Smooth muscle cell (in vitro differentiated cells): ENCODE measurements around the gene POU1F1. TPM values are rescaled to one million over a fixed set of nuclear protein-coding genes. Genes with fewer than 3 reads are reported as not detected.
"Not testable (repeated sequence)": the region's sequence is repeated elsewhere in the genome, so short reads cannot be mapped to it uniquely, and the experiment has no call there.

Experiments
- DNase-seq: peaks from one replicate; lab custom pipeline; 2025; ENCODE audit not compliant: unreplicated experiment; lab: John Stamatoyannopoulos, UW
- H2AFZ ChIP-seq: fragments of 200-600 bp; sonication (generic); 2 replicates; pipeline ENCODE4 v1.6.0; 2016; ENCODE audit warnings: antibody characterized with exemption, low read depth, mild to moderate bottlenecking
- H3F3A ChIP-seq: fragments of 200-600 bp; sonication (generic); 2 replicates; pipeline ENCODE4 v1.6.0; 2017; ENCODE audit warnings: antibody characterized with exemption, low read depth
- H3K27ac ChIP-seq: fragments of 200-600 bp; sonication (generic); 2 replicates; pipeline ENCODE4 v1.5.1; 2016; ENCODE audit warnings: low read depth, mild to moderate bottlenecking
- H3K27me3 ChIP-seq: fragments of 200-600 bp; sonication (generic); 2 replicates; pipeline ENCODE4 v1.6.1; 2016; ENCODE audit warnings: low read depth, mild to moderate bottlenecking
- H3K36me3 ChIP-seq: fragments of 200-600 bp; sonication (generic); 2 replicates; pipeline ENCODE4 v1.5.1; 2016; ENCODE audit warnings: low read depth
- H3K4me1 ChIP-seq: fragments of 200-600 bp; sonication (generic); 2 replicates; pipeline ENCODE4 v1.5.1; 2016; ENCODE audit warnings: low read depth
- H3K4me2 ChIP-seq: fragments of 200-600 bp; sonication (generic); 2 replicates; pipeline ENCODE4 v1.6.0; 2016; ENCODE audit warnings: mild to moderate bottlenecking
- H3K4me3 ChIP-seq: fragments of 200-600 bp; sonication (generic); 2 replicates; pipeline ENCODE4 v1.5.1; 2016; ENCODE audit warnings: mild to moderate bottlenecking
- H3K79me2 ChIP-seq: fragments of 200-600 bp; sonication (generic); 2 replicates; pipeline ENCODE4 v1.6.0; 2016; ENCODE audit warnings: low read depth, mild to moderate bottlenecking
- H3K9ac ChIP-seq: fragments of 200-600 bp; sonication (generic); 2 replicates; pipeline ENCODE4 v1.6.0; 2016; ENCODE audit warnings: low read depth
- H3K9me3 ChIP-seq: fragments of 200-600 bp; sonication (generic); replicated peaks from 2 replicates; pipeline ENCODE4 v1.5.1; 2016; ENCODE audit warnings: low read depth
- H4K20me1 ChIP-seq: fragments of 200-600 bp; sonication (generic); 2 replicates; pipeline ENCODE4 v1.6.0; 2016; ENCODE audit warnings: low read depth
- WGBS: methylation state at CpG from one replicate; pipeline ENCODE4 v1.1.7; 2016; ENCODE audit warnings: low lambda C conversion rate; 5-methylcytosine and 5-hydroxymethylcytosine counted together
- polyA plus RNA-seq: library from polyadenylated mRNA; unstranded; fragments of >200 nt; fragmentation: Nextera tagmentation; extraction: Ambion mirVana; gene quantifications from 2 replicates; pipeline ENCODE4 v1.2.1, GENCODE V29; 2016
- total RNA-seq: library from RNA; depleted of rRNA; stranded (reverse); fragments of >200 nt; gene quantifications from 2 replicates; pipeline ENCODE4 v1.2.3, GENCODE V29; 2014
- TF ChIP-seq, protein P1 (sequence below): fragments of 200-600 bp; sonication (generic); IDR thresholded peaks from 2 replicates; pipeline ENCODE4 v1.5.1; 2017; ENCODE audit warnings: borderline replicate concordance, mild to moderate bottlenecking, antibody characterized with exemption; ENCODE audit not compliant: insufficient read depth, poor library complexity, severe bottlenecking

POU1F1 gene
- total and polyA plus RNA-seq, 2 experiments from 2014 or later, result not detected

DNA sequence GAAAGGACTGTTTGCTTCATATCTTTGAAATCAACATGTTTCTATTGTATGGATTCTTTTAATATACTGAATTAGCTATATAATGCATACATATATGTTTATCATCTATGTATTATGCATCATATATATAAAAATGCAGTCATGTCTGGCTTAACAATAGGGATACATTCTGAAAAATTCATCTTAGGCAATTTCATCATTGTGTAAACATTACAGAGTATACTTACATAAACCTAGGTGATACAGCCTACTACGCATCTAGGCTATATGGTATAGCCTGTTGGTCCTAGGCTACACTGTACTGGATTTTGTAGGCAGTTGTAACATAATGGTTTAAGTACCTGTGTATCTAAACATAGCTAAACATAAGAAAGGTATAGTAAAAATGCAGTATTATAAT is 27.6 kb downstream of the POU1F1 start:
- H3K4me3 ChIP-seq, result no peak overlapping the region
- H3K36me3 ChIP-seq, result peaks cover 25% of the 10 kb centered on the region
- peaks cover 33% of the 10 kb centered on the region for H4K20me1 ChIP-seq
- no peaks in the 10 kb centered on the region for H3F3A ChIP-seq
- H3K4me1 ChIP-seq, result no peaks in the 10 kb centered on the region
- no peak overlapping the region for H3K27ac ChIP-seq
- no peak overlapping the region for H2AFZ ChIP-seq
- WGBS, result 97% methylated on average over 1 of the region's 1 CpG
- no peak for DNase-seq
- no peaks in the 10 kb centered on the region for H3K27me3 ChIP-seq
- H3K4me2 ChIP-seq, result no peak overlapping the region
- H3K9ac ChIP-seq, result no peak overlapping the region
- H3K79me2 ChIP-seq, result peaks cover 5% of the 10 kb centered on the region
- TF ChIP-seq, protein P1, sequence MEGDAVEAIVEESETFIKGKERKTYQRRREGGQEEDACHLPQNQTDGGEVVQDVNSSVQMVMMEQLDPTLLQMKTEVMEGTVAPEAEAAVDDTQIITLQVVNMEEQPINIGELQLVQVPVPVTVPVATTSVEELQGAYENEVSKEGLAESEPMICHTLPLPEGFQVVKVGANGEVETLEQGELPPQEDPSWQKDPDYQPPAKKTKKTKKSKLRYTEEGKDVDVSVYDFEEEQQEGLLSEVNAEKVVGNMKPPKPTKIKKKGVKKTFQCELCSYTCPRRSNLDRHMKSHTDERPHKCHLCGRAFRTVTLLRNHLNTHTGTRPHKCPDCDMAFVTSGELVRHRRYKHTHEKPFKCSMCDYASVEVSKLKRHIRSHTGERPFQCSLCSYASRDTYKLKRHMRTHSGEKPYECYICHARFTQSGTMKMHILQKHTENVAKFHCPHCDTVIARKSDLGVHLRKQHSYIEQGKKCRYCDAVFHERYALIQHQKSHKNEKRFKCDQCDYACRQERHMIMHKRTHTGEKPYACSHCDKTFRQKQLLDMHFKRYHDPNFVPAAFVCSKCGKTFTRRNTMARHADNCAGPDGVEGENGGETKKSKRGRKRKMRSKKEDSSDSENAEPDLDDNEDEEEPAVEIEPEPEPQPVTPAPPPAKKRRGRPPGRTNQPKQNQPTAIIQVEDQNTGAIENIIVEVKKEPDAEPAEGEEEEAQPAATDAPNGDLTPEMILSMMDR, result no peak
- no peaks in the 10 kb centered on the region for H3K9me3 ChIP-seq

DNA sequence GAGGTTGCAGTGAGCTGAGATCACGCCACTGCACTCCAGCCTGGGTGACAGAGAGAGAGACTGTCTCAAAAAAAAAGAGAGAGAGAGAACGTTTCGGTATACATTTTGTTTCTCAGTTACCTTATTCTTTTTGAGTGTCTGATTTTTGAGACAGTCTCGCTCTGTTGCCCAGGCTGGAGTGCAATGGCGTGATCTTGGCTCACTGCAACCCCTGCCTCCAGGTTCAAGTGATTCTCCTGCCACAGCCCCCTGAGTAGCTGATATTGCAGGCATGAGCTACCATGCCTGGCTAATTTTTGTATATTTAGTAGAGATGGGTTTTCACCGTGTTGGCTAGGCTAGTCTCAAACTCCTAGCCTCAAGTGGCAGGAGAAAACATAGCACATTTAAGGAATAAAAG is 28.2 kb downstream of the POU1F1 start:
- not testable (repeated sequence) for H3K4me3 ChIP-seq, H3K27me3 ChIP-seq, H3K4me1 ChIP-seq, H2AFZ ChIP-seq, H3K27ac ChIP-seq, H3K9me3 ChIP-seq, DNase-seq, H3K4me2 ChIP-seq, H3F3A ChIP-seq, H3K9ac ChIP-seq
- peaks cover 20% of the 10 kb centered on the region for H3K36me3 ChIP-seq
- peaks cover 39% of the 10 kb centered on the region for H4K20me1 ChIP-seq
- peaks cover 11% of the 10 kb centered on the region for H3K79me2 ChIP-seq
- WGBS, result over 99% methylated on average over 6 of the region's 6 CpGs

DNA sequence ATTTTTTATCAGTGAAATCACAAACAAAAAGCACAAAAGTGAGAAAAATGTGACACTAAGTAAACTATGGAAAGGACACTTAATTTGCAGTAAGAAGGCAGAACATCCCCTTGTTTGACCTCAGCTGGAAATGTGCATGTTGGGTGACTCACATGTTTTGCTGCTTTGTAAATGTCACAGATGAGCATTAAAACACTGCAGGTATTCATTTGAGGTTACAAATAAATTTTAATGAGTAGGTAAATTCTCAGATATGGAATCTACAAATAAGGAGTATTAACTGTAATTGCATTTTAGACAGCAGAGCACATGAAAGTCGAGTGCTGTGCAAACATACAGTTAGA is 29.0 kb downstream of the POU1F1 start:
- TF ChIP-seq, protein P1, result no peak

DNA sequence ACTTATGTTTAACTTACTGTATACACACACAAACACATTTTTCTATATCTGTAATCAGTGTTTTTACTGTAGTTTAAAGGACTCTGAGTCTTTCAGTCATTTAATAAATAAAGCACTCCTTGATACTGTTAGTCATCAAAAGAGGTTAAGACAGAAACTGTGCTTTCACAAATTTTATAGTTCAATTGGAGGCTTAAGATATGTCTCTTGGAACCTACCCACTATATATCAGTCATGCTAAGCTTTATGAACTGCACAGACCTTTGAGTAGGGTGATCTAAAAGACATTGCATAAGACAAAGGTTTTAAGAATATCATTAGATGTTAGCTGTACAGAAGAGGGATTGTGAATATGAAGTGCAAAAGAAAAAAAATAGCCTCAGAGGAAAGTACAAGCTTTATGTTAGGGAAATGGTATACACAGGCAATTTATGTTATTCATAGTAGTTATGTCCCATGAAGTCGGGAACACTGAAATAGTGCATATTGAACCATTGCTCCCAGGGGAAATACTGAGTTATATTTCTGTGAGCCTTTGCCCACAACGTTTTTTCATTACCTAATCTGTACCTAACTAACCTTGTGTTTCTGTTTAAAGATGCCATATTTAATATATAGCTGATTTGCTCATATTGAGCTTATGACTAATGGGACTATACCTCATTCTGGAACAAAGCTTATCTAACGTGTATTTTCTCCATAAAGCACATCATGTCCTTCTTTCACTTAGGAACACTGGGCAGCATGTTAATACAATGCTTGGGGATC is 29.5 kb downstream of the POU1F1 start:
- Histone ChIP-seq H3F3A (no peaks in the 10 kb centered on the region), H3K4me2 (no peak overlapping the region), H3K9me3 (no peaks in the 10 kb centered on the region), H3K27ac (no peak overlapping the region), H3K9ac (no peak overlapping the region), H2AFZ (no peak overlapping the region), H4K20me1 (peaks cover 52% of the 10 kb centered on the region), H3K79me2 (peaks cover 23% of the 10 kb centered on the region), H3K4me1 (no peaks in the 10 kb centered on the region), H3K4me3 (no peak overlapping the region), H3K27me3 (no peaks in the 10 kb centered on the region), H3K36me3 (peaks cover 20% of the 10 kb centered on the region)
- TF ChIP-seq, protein P1, result no peak
- DNase-seq, result no peak
- WGBS, result 84% methylated on average over 3 of the region's 3 CpGs

More for the DNA sequence above, 29.0 kb downstream of the POU1F1 start:
- H3K4me1 ChIP-seq, result no peaks in the 10 kb centered on the region
- H4K20me1 ChIP-seq, result peaks cover 47% of the 10 kb centered on the region
- H3K79me2 ChIP-seq, result peaks cover 17% of the 10 kb centered on the region
- H3K4me3 ChIP-seq, result no peak overlapping the region
- 88% methylated on average over 1 of the region's 1 CpG for WGBS
- no peaks in the 10 kb centered on the region for H3K9me3 ChIP-seq
- H3K9ac ChIP-seq, result no peak overlapping the region
- DNase-seq, result no peak
- no peak overlapping the region for H3K4me2 ChIP-seq
- H2AFZ ChIP-seq, result no peak overlapping the region
- peaks cover 20% of the 10 kb centered on the region for H3K36me3 ChIP-seq
- H3K27ac ChIP-seq, result no peak overlapping the region
- H3K27me3 ChIP-seq, result no peaks in the 10 kb centered on the region
- no peaks in the 10 kb centered on the region for H3F3A ChIP-seq
